ENCODE results near the gene SLC12A8.

DNA sequence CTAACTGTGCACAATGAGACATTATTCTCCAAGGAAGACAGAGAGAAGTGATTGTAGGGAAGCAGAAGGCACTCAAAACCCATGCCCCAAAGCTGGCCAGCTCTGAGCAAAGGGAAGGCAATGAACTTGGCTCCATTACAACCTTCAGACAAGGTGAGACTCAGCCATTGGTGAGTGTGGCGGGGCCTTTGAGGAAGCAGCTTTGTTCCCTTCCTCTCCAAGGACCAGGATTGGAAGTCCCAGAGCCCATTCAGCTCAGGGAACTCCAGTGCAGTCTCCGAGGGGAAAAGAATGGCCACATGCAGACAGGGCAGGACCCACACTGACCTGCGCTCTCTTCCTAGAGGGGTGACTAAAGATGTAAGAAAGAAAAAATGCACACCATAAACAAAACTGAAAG lies 179.9 kb downstream of the SLC12A8 start:
- TF ChIP-seq, protein P1, sequence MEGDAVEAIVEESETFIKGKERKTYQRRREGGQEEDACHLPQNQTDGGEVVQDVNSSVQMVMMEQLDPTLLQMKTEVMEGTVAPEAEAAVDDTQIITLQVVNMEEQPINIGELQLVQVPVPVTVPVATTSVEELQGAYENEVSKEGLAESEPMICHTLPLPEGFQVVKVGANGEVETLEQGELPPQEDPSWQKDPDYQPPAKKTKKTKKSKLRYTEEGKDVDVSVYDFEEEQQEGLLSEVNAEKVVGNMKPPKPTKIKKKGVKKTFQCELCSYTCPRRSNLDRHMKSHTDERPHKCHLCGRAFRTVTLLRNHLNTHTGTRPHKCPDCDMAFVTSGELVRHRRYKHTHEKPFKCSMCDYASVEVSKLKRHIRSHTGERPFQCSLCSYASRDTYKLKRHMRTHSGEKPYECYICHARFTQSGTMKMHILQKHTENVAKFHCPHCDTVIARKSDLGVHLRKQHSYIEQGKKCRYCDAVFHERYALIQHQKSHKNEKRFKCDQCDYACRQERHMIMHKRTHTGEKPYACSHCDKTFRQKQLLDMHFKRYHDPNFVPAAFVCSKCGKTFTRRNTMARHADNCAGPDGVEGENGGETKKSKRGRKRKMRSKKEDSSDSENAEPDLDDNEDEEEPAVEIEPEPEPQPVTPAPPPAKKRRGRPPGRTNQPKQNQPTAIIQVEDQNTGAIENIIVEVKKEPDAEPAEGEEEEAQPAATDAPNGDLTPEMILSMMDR (IDR thresholded peaks at IDR 0.05; ENCODE audit: low read depth, low read length), result no peak
- TF ChIP-seq POLR2A (IDR thresholded peaks at IDR 0.05; ENCODE audit: extremely low read depth, insufficient read length) (no peak), MYC (IDR thresholded peaks at IDR 0.05; ENCODE audit: low read depth, low read length) (no peak)
